ENCODE data around the gene KLHL17.

- TF ChIP-seq, protein P1, sequence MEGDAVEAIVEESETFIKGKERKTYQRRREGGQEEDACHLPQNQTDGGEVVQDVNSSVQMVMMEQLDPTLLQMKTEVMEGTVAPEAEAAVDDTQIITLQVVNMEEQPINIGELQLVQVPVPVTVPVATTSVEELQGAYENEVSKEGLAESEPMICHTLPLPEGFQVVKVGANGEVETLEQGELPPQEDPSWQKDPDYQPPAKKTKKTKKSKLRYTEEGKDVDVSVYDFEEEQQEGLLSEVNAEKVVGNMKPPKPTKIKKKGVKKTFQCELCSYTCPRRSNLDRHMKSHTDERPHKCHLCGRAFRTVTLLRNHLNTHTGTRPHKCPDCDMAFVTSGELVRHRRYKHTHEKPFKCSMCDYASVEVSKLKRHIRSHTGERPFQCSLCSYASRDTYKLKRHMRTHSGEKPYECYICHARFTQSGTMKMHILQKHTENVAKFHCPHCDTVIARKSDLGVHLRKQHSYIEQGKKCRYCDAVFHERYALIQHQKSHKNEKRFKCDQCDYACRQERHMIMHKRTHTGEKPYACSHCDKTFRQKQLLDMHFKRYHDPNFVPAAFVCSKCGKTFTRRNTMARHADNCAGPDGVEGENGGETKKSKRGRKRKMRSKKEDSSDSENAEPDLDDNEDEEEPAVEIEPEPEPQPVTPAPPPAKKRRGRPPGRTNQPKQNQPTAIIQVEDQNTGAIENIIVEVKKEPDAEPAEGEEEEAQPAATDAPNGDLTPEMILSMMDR (IDR thresholded peaks at IDR 0.05; ENCODE audit: low read depth, low read length, missing input control) = no peak
- TF ChIP-seq REST (IDR thresholded peaks at IDR 0.05) (no peak), ATF3 (IDR thresholded peaks at IDR 0.05) (no peak), YY1 (IDR thresholded peaks at IDR 0.05) (no peak), TAF1 (conservative IDR thresholded peaks at IDR 0.05) (no peak), NR2F2 (IDR thresholded peaks at IDR 0.05) (no peak), RAD21 (IDR thresholded peaks at IDR 0.05) (no peak), MAX (IDR thresholded peaks at IDR 0.05) (no peak), GABPA (IDR thresholded peaks at IDR 0.05 in 1 of 2, conservative IDR thresholded peaks at IDR 0.05 in 1 of 2) (no peak), EGR1 (IDR thresholded peaks at IDR 0.05; ENCODE audit: low read depth in 2 of 2) (no peak)
Measured at GRCh38 chr1:930633-931138, 29.7 kb upstream of the KLHL17 start.
